GM12865 (cell line): ENCODE data around the gene BMAL2.

Experiments
- DNase-seq: peaks from one replicate; pipeline ENCODE4 v3.0.0; 2010; ENCODE audit warnings: low read depth
- H3K4me3 ChIP-seq: 2 replicates; pipeline ENCODE4 v1.5.1; 2011; ENCODE audit warnings: mild to moderate bottlenecking, low read depth, low read length, control low read depth
- TF ChIP-seq, protein P1 (sequence below): IDR thresholded peaks from 2 replicates; pipeline ENCODE4 v1.5.1; 2011; ENCODE audit warnings: low read length, control low read depth, low read depth, inconsistent platforms; ENCODE audit not compliant: insufficient read depth; ENCODE audit errors: missing control alignments

The BMAL2 gene, protein sequence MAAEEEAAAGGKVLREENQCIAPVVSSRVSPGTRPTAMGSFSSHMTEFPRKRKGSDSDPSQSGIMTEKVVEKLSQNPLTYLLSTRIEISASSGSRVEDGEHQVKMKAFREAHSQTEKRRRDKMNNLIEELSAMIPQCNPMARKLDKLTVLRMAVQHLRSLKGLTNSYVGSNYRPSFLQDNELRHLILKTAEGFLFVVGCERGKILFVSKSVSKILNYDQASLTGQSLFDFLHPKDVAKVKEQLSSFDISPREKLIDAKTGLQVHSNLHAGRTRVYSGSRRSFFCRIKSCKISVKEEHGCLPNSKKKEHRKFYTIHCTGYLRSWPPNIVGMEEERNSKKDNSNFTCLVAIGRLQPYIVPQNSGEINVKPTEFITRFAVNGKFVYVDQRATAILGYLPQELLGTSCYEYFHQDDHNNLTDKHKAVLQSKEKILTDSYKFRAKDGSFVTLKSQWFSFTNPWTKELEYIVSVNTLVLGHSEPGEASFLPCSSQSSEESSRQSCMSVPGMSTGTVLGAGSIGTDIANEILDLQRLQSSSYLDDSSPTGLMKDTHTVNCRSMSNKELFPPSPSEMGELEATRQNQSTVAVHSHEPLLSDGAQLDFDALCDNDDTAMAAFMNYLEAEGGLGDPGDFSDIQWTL

DNA sequence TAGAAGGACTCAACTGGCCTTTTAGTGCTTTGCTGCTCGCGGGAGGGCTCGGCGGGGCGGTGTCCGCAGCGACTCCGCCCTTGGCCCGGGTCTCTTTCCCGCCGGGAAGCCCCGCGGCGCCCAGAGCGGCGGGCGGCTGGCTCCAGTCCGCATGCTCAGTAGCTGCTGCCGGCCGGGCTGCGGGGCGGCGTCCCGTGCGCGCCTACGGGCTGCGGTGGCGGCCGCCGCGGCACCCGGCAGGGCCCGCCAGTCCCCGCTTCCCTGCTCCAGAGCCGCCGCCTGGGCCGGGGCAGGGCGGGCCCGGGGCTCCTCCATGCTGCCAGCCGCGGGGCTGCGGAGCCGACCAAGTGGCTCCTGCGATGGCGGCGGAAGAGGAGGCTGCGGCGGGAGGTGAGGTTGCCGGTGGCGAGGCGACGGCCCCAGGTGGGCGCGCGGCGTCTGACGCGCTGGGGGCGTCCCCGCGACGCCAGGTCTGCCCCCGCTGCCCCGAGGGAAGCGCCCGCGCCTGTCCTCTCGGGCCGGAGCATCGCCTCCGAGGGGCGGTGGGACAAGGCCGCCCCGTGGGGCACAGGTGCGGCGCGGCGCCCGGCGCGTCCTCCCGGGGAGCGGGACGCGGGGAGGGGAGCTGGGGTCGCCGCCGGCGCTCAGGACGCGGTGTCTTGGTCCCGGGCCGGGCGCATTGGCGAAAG, at the start of gene BMAL2:
BMAL2 (plus strand) TSS at position 123 of the 689 bp plus-strand sequence; CDS start at position 360, 237 bp downstream.
- peak; percentile 79 for DNase-seq
- TF ChIP-seq, protein P1, sequence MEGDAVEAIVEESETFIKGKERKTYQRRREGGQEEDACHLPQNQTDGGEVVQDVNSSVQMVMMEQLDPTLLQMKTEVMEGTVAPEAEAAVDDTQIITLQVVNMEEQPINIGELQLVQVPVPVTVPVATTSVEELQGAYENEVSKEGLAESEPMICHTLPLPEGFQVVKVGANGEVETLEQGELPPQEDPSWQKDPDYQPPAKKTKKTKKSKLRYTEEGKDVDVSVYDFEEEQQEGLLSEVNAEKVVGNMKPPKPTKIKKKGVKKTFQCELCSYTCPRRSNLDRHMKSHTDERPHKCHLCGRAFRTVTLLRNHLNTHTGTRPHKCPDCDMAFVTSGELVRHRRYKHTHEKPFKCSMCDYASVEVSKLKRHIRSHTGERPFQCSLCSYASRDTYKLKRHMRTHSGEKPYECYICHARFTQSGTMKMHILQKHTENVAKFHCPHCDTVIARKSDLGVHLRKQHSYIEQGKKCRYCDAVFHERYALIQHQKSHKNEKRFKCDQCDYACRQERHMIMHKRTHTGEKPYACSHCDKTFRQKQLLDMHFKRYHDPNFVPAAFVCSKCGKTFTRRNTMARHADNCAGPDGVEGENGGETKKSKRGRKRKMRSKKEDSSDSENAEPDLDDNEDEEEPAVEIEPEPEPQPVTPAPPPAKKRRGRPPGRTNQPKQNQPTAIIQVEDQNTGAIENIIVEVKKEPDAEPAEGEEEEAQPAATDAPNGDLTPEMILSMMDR, result no peak
- peak within 1 kb of the TSS; percentile 83 for H3K4me3 ChIP-seq

DNA sequence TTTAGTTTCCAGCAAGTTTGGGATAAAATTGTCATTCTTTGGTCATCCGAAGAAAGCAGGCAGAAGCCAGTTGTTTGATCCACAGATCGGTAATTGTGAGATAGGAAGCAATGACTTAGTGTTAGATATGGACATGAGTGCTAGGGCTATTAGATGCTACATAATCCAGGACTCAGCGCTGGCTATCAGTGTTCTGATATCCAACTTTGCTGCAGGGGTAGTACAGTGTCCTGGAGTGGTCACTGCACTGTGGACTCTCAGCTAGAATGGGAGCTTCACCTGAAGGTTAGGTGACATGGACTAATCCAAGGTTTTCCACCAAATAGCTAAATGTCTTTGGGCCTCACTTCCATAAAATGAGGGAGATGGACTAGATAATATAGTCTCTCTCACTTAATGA, 48.6 kb upstream of the BMAL2 start:
- TF ChIP-seq, protein P1, result no peak
- no peak for DNase-seq
- no peak overlapping the region for H3K4me3 ChIP-seq

DNA sequence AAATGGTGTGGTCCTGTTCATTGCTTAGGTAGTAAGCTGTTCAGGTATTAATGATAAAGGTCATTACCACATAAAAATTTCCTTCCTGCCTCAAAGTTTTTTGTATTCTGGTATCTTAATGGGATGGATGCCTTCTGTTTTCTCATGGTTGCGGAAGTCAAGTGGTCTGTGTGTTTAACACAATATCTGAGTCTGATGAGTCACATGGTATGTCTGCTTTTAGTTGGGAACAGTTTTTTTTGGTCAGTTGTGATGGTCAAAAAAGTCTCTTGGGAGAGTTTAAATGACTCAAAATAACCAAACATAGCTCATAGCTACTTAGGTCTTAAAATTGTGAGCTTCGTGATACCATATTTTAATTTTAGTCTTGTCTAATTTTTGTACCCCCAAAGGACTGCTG, 47.9 kb upstream of the BMAL2 start:
- peak; percentile 75 for DNase-seq
- TF ChIP-seq, protein P1, result no peak
- H3K4me3 ChIP-seq, result no peak overlapping the region; the same call in 1 of the 2 replicates

DNA sequence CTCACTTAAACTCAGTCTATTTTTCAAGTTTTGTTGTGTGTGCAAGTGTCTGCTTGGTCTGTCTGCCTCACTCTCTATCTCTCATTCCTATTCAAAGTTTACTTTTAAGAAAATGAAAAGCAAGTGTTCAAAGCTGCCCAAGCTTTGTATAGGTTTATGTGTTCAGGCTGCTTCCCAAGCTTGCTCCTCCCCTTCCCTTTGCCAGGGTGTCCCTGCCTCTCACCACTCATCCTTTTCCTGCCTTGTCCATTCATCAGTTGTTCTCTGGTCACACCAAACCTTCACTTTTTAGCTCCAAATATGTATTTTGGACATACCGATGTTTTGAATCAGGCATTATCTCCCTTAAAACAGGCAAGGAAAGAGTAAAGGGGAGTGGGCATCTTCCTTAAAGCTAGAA, 47.2 kb upstream of the BMAL2 start:
- DNase-seq, result no peak
- TF ChIP-seq, protein P1, result no peak
- H3K4me3 ChIP-seq, result no peak overlapping the region

DNA sequence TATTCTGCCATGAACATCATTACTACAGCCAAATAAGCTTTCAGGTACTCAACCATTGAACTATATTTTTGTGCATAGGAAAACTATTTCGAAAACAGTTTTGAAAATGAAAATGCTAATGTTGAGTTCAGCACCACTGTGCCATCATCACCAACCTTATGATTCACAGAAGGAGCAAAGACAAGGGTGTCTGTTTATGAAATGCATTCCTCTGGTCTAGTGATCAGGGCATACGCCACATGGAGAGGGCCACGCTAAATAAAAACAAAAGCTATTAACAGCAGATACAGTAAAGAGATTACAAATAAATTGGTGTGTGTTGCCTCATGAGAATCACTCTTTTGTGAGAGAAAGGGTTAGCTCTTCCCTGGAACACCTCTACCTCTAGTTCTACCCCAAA, 43.2 kb upstream of the BMAL2 start:
- TF ChIP-seq, protein P1, result no peak
- peak; percentile 29 for DNase-seq
- H3K4me3 ChIP-seq, result no peak overlapping the region

DNA sequence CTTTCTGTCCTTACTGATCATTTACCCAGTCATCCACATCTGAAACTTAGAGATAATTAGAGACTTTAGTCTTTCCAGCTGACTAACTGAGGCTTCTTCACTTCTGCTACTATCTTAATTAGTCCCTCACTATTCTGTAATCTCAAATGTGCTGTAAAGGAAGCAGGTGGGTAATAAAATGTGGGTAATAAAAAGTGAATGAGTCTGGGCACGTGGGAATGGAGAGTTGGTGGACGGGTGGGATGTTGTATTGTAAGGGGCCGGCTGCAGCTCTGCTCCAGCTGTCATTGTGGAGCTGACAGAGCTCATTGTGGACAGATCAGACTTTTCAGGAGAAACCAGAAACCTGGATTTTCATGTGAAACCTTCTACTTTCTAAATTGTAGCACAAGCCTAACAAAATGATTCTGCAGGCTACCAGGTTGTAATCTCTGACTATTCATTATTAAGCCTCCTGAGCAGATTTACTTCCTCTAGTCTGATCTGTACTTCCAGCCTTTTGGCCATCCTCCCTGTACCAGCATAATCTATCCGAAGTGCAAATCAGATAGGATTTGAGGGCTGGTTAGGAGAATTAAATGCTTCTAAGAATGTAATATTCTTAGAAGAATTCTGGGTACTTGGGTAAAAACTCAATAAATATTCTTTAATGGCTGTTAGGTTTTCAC, 42.0 kb upstream of the BMAL2 start:
- DNase-seq, result no peak
- TF ChIP-seq, protein P1, result no peak
- H3K4me3 ChIP-seq, result no peak overlapping the region
